ENCODE measurements around the gene PLSCR3. TPM values are rescaled to one million over a fixed set of nuclear protein-coding genes. Genes with fewer than 3 reads are reported as not detected.

The PLSCR3 gene
- total RNA-seq, 4 donors from 2014 or later, result 21.6 to 55.3 (median 40.7) TPM

GRCh38 chr17:7355573-7355972, 38.8 kb downstream of the PLSCR3 start:
- DNase-seq (ENCODE audit: low spot score in 2 of 2), result no peak
- peak overlapping the region; percentile 34 for H3K27ac ChIP-seq
- no peak overlapping the region for H3K4me3 ChIP-seq
- no peaks in the 10 kb centered on the region for H3K36me3 ChIP-seq
- peaks cover 49% of the 10 kb centered on the region for H3K4me1 ChIP-seq
- 76% methylated on average over 8 of the region's 8 CpGs for WGBS
- no peaks in the 10 kb centered on the region for H3K27me3 ChIP-seq
- H3K9me3 ChIP-seq, result no peaks in the 10 kb centered on the region
- TF ChIP-seq POLR2AphosphoS5 (IDR thresholded peaks at IDR 0.05), result no peak
- no peak for TF ChIP-seq EP300 (IDR thresholded peaks at IDR 0.05)
- no peak for TF ChIP-seq POLR2A (IDR thresholded peaks at IDR 0.05)
- TF ChIP-seq CTCF (IDR thresholded peaks at IDR 0.05), result no peak

- H3K4me1 ChIP-seq, result peaks cover 54% of the 10 kb centered on the region
- DNase-seq (ENCODE audit: low spot score in 2 of 2), result peak in 1 of 2 donors; percentile 69
- peak within 1 kb of the TSS; percentile 97 for H3K27ac ChIP-seq
- H3K9me3 ChIP-seq, result no peaks in the 10 kb centered on the region
- no peaks in the 10 kb centered on the region for H3K36me3 ChIP-seq
- H3K27me3 ChIP-seq, result no peaks in the 10 kb centered on the region
- 20% methylated on average over 1 of the region's 10 CpGs for WGBS
- no peak for TF ChIP-seq EP300 (IDR thresholded peaks at IDR 0.05)
- TF ChIP-seq CTCF (IDR thresholded peaks at IDR 0.05), result no peak
- no peak for TF ChIP-seq POLR2A (IDR thresholded peaks at IDR 0.05)
- no peak for TF ChIP-seq POLR2AphosphoS5 (IDR thresholded peaks at IDR 0.05)
- peak within 1 kb of the TSS; percentile 79 for H3K4me3 ChIP-seq
These were observed 39.3 kb downstream of the PLSCR3 start, which contains the start of gene TMEM95 for GRCh38 chr17:7355053-7355452. Gene TMEM95, plus strand, starts transcription at chr17:7355156. Its CDS starts 49 bp downstream, at chr17:7355205.

GRCh38 chr17:7354262-7354843, 40.0 kb downstream of the PLSCR3 start:
- peak overlapping the region; percentile 79 for H3K4me3 ChIP-seq
- H3K27me3 ChIP-seq, result no peaks in the 10 kb centered on the region
- peak overlapping the region; percentile 97 for H3K27ac ChIP-seq
- H3K4me1 ChIP-seq, result peaks cover 61% of the 10 kb centered on the region
- no peak for TF ChIP-seq CTCF (IDR thresholded peaks at IDR 0.05)
- TF ChIP-seq POLR2AphosphoS5 (IDR thresholded peaks at IDR 0.05), result peak in 1 of 3 donors; percentile 15
- 47% methylated on average over 6 of the region's 9 CpGs for WGBS
- H3K36me3 ChIP-seq, result no peaks in the 10 kb centered on the region
- peak in 1 of 2 donors; percentile 77 for DNase-seq (ENCODE audit: low spot score in 2 of 2)
- H3K9me3 ChIP-seq, result no peaks in the 10 kb centered on the region

GRCh38 chr17:7352910-7353635, 41.3 kb downstream of the PLSCR3 start:
- H3K36me3 ChIP-seq, result no peaks in the 10 kb centered on the region
- peak overlapping the region; percentile 79 for H3K4me3 ChIP-seq
- WGBS, result 68% methylated on average over 15 of the region's 37 CpGs
- H3K27ac ChIP-seq, result peak overlapping the region; percentile 97
- no peaks in the 10 kb centered on the region for H3K27me3 ChIP-seq
- peak in 1 of 2 donors; percentile 74 for DNase-seq (ENCODE audit: low spot score in 2 of 2)
- no peaks in the 10 kb centered on the region for H3K9me3 ChIP-seq
- TF ChIP-seq CTCF (IDR thresholded peaks at IDR 0.05) (no peak), POLR2AphosphoS5 (IDR thresholded peaks at IDR 0.05) (no peak), POLR2A (IDR thresholded peaks at IDR 0.05) (no peak), EP300 (IDR thresholded peaks at IDR 0.05) (no peak)
- peaks cover 74% of the 10 kb centered on the region for H3K4me1 ChIP-seq

- peaks cover 75% of the 10 kb centered on the region for H3K4me1 ChIP-seq
- H3K27me3 ChIP-seq, result no peaks in the 10 kb centered on the region
- H3K4me3 ChIP-seq, result peak overlapping the region; percentile 79
- H3K27ac ChIP-seq, result peak overlapping the region; percentile 97
- no peaks in the 10 kb centered on the region for H3K36me3 ChIP-seq
- H3K9me3 ChIP-seq, result no peaks in the 10 kb centered on the region
- DNase-seq (ENCODE audit: low spot score in 2 of 2), result no peak
- peak in 1 of 2 donors; percentile 21 for TF ChIP-seq CTCF (IDR thresholded peaks at IDR 0.05)
- no peak for TF ChIP-seq POLR2A (IDR thresholded peaks at IDR 0.05)
- no peak for TF ChIP-seq POLR2AphosphoS5 (IDR thresholded peaks at IDR 0.05)
- TF ChIP-seq EP300 (IDR thresholded peaks at IDR 0.05), result no peak
- 28% methylated on average over 10 of the region's 10 CpGs for WGBS
These were observed 41.8 kb downstream of the PLSCR3 start for GRCh38 chr17:7352503-7352889.
